Measurements from ENCODE around the gene CKAP2L. TPM values are rescaled to one million over a fixed set of nuclear protein-coding genes. Genes with fewer than 3 reads are reported as not detected.

The CKAP2L gene, protein sequence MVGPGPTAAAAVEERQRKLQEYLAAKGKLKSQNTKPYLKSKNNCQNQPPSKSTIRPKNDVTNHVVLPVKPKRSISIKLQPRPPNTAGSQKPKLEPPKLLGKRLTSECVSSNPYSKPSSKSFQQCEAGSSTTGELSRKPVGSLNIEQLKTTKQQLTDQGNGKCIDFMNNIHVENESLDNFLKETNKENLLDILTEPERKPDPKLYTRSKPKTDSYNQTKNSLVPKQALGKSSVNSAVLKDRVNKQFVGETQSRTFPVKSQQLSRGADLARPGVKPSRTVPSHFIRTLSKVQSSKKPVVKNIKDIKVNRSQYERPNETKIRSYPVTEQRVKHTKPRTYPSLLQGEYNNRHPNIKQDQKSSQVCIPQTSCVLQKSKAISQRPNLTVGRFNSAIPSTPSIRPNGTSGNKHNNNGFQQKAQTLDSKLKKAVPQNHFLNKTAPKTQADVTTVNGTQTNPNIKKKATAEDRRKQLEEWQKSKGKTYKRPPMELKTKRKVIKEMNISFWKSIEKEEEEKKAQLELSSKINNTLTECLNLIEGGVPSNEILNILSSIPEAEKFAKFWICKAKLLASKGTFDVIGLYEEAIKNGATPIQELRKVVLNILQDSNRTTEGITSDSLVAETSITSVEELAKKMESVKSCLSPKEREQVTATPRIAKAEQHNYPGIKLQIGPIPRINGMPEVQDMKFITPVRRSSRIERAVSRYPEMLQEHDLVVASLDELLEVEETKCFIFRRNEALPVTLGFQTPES
- total RNA-seq (2022; extraction: Qiagen RNA extraction; ENCODE audit: low read depth), result 10.5 to 16.2 TPM (median 13.9 TPM) in 5 replicates

DNA sequence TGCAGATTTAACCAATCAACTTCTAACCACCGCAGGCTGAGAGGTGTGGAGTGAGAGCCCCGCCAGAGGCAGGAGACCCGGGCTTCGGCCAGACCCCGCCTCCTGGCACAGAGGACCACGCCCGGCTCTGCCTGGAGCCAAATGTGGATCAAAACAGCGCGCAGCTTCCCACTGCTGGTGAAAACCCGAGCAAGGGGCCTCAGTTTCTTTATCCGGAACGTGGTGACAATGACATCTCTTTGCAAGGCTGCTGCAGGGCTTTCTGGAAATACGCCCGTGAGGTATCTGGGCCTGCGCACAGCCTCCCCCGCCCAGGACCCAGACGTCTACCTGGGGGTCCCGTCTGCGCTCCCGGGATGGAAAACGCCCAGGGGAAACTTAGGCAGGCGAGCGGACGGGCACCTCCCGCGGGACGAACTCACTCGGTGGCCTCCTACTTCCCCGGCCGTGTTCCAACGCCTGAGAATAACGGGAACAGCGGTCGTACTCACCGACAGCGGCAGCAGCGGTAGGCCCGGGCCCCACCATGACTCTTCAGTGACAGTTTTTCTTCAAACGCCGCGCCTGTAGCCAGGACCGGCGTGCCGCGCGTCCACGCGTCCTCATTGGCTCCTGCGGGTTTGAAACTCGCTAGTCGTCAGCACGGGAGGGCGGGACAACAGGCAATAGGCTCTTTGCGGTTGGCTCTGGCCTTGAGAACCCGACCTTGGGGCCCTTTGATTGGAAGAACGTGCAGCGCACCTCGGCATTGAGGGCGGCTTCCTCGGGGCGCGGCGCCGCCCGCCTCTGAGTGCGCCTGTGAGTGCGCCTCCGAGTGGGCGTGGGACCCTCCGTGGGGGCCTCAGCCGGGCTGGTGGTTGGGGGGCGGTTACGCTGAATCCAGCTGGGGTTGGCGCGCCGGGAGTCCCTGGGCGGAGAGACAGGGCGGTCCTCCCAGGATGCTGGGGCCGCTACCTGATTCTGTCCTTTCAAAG is at the start of gene CKAP2L:
TSS of gene CKAP2L (minus strand) at position 539 of the 974 bp plus-strand sequence. CDS start at position 528, 11 bp downstream.

DNA sequence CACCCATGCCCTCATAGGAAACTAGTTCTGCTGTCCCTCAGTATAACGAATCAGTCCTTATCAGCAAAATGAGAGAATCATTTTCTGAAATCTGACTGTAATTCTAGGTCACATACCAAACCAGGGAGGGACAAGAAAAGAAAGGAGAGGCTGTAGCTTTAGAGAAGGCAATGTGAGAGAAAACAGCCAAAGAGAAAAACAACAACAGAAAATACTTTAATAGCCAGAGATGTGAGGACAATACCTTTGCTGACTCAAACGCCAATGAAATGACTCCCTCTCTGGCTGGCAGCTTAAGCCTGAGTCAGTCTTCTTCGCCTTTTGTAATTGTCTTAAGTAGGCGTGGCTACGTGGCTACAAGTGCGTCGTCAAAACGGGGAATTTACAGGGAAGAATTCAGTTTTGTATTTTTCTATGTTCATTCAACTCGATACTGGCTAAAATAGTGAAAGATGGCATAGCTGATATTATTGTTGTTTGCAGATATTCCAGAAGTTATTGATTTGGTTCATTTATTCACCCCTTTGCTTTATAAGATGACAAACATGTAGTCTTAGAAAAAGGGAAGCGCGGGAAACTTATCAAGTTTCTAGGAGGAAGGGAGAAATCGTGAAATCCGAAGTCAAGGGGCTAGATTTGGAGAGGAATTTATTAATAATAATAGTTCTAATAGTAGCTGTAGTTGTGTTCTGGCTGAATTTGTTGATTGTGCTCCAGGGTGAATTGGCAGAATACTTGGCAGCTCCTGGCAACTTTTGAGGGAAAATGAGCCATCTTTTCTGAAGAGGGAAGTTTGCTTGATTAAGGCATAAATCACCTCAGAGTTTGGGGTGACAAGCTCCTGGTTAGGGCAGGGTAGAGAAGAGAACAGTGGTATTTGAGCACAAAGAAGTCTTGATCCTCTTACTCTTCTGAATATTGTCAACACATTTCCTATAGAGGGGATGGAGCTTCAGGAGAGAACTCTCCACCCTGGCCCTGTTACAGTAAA is 20.1 kb upstream of the CKAP2L start, which contains the start of gene IL1A:
TSS of gene IL1A (minus strand) at position 295 of the 991 bp plus-strand sequence. CDS start 723 bp downstream, outside the sequence.

DNA sequence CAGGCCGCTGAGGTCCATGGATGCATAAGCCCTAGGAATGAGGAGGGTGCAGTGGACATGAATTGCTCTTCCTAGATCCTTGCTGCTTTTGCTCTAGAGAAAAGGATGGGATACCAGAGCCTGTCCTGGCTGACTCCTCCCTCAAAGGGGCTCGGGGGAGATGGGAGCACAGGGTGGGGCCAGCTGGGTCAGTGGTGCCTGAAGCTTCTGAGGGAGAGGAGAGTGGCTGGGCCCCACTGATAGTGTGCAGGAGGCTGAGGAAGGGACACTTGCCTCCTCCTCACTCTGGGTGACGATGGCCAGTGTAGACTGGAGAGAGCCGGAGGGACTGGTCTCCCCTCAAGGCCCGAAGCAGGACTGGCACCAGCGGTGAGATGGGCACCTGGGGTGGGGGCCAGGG is 43.6 kb downstream of the CKAP2L start, which contains the start of gene NT5DC4:
TSS of gene NT5DC4 (plus strand) at position 236 of the 400 bp plus-strand sequence. CDS start at position 296, 60 bp downstream.

Other genes starting within 250 kb of the CKAP2L start
- gene POLR1B, start 222.1 kb downstream of the CKAP2L start, total RNA-seq (2022; extraction: Qiagen RNA extraction; ENCODE audit: low read depth), result 22.9 to 25.3 TPM (median 23.9 TPM) in 5 replicates
- gene CHCHD5, start 180.0 kb downstream of the CKAP2L start, total RNA-seq (2022; extraction: Qiagen RNA extraction; ENCODE audit: low read depth), result 56.0 to 74.4 TPM (median 61.1 TPM) in 5 replicates
- 161 to 186 TPM (median 183 TPM) in 5 replicates for gene SLC20A1, start 118.7 kb downstream of the CKAP2L start, total RNA-seq (2022; extraction: Qiagen RNA extraction; ENCODE audit: low read depth)
- not detected in 5 replicates for gene NT5DC4, start 43.6 kb downstream of the CKAP2L start, total RNA-seq (2022; extraction: Qiagen RNA extraction; ENCODE audit: low read depth)
- gene IL1A, start 19.9 kb upstream of the CKAP2L start, total RNA-seq (2022; extraction: Qiagen RNA extraction; ENCODE audit: low read depth), result 0.09 to 0.35 TPM (median 0.21 TPM) in 5 replicates
- gene IL1B, start 72.2 kb upstream of the CKAP2L start, total RNA-seq (2022; extraction: Qiagen RNA extraction; ENCODE audit: low read depth), result 0.13 to 0.22 TPM (median 0.14 TPM) in 5 replicates
- not detected in 5 replicates for gene IL37, start 146.6 kb upstream of the CKAP2L start, total RNA-seq (2022; extraction: Qiagen RNA extraction; ENCODE audit: low read depth)
- gene IL36G, start 213.4 kb upstream of the CKAP2L start, total RNA-seq (2022; extraction: Qiagen RNA extraction; ENCODE audit: low read depth), result 0.13 TPM in 1 of 5 replicates, not detected in the others
- gene IL36A, start 240.8 kb upstream of the CKAP2L start, total RNA-seq (2022; extraction: Qiagen RNA extraction; ENCODE audit: low read depth), result not detected in 5 replicates

All from A549 treated with GW870086 at 1 μM for 4 hours (cell line).